CD1c-positive myeloid dendritic cell (primary cell): ENCODE data around the gene F2R.
"Not testable (repeated sequence)": the region's sequence is repeated elsewhere in the genome, so short reads cannot be mapped to it uniquely, and the experiment has no call there.

Experiments used
- DNase-seq: peaks from one replicate; pipeline ENCODE4 v3.0.0-alpha.2; 2016; ENCODE audit errors: extremely low spot score

F2R gene

GRCh38 chr5:76715736-76716455 lies at the start of gene F2R:
TSS of gene F2R (plus strand) at chr5:76716126. CDS start at chr5:76716308, 182 bp downstream.
- DNase-seq = peak; percentile 46

GRCh38 chr5:76667495-76667894 lies 48.4 kb upstream of the F2R start:
- DNase-seq = no peak

- DNase-seq = no peak
Observed at GRCh38 chr5:76669245-76669644, 46.7 kb upstream of the F2R start.

- no peak for DNase-seq
Observed at GRCh38 chr5:76670508-76670907, 45.4 kb upstream of the F2R start.

- DNase-seq = no peak
Observed at GRCh38 chr5:76672242-76672641, 43.7 kb upstream of the F2R start.

- no peak for DNase-seq
Observed at GRCh38 chr5:76673125-76673524, 42.8 kb upstream of the F2R start.

- no peak for DNase-seq
Observed at GRCh38 chr5:76674330-76675066, 41.4 kb upstream of the F2R start.

GRCh38 chr5:76675364-76675763 lies 40.6 kb upstream of the F2R start:
- DNase-seq = no peak

- DNase-seq = no peak
Observed at GRCh38 chr5:76677849-76678472, 38.0 kb upstream of the F2R start.

- DNase-seq = no peak
Observed at GRCh38 chr5:76679231-76679630, 36.7 kb upstream of the F2R start.

GRCh38 chr5:76680826-76681225 lies 35.1 kb upstream of the F2R start:
- not testable (repeated sequence) for DNase-seq

- DNase-seq = no peak
Observed at GRCh38 chr5:76681287-76681686, 34.6 kb upstream of the F2R start.

- no peak for DNase-seq
Observed at GRCh38 chr5:76682387-76682786, 33.5 kb upstream of the F2R start.

GRCh38 chr5:76683816-76684731 lies 31.9 kb upstream of the F2R start:
- DNase-seq = no peak

- no peak for DNase-seq
Observed at GRCh38 chr5:76684756-76685519, 31.0 kb upstream of the F2R start.

GRCh38 chr5:76685704-76686103 lies 30.2 kb upstream of the F2R start:
- no peak for DNase-seq

- DNase-seq = no peak
Observed at GRCh38 chr5:76688212-76688611, 27.7 kb upstream of the F2R start.

- DNase-seq = no peak
Observed at GRCh38 chr5:76688836-76689235, 27.1 kb upstream of the F2R start.

GRCh38 chr5:76689321-76690036 lies 26.4 kb upstream of the F2R start:
- no peak for DNase-seq

GRCh38 chr5:76690037-76690679 lies 25.8 kb upstream of the F2R start:
- no peak for DNase-seq
